HepG2 (cell line): Measurements from ENCODE around the gene TAS1R3. TPM values are rescaled to one million over a fixed set of nuclear protein-coding genes. Genes with fewer than 3 reads are reported as not detected.
A peak's percentile ranks its signal among the peaks of the same experiment; 100 is the strongest.

Experiments used
- AGO2 ChIP-seq: fragments of 200-400 bp; formaldehyde crosslinking; optimal IDR thresholded peaks from 2 replicates; pipeline ENCODE3; 2017; ENCODE audit warnings: mild to moderate bottlenecking, low read depth, low read length, moderate library complexity
- ARID2 ChIP-seq: sonication (generic); formaldehyde crosslinking; IDR thresholded peaks from 2 replicates; pipeline ENCODE4 v1.8.1; 2022; ENCODE audit warnings: mild to moderate bottlenecking, missing genetic modification reagents, borderline replicate concordance
- ATF7 ChIP-seq, 2 experiments: fragments of 450-650 bp in 1 of 2; sonication (generic) in 1 of 2; formaldehyde crosslinking in 1 of 2; IDR thresholded peaks; 2 replicates each; pipeline versions ENCODE4 v1.4.0 to v1.6.1; 2016 to 2020; ENCODE audit warnings: antibody characterized with exemption in 1 of 2, mild to moderate bottlenecking in 1 of 2, missing genetic modification reagents in 1 of 2
- BCL6 ChIP-seq: IDR thresholded peaks from 2 replicates; pipeline ENCODE4 v1.6.1; 2016; ENCODE audit warnings: missing genetic modification reagents, missing compliant biosample characterization
- BRF2 ChIP-seq: sonication (generic); formaldehyde crosslinking; IDR thresholded peaks from 2 replicates; pipeline ENCODE4 v1.8.1; 2022; ENCODE audit warnings: mild to moderate bottlenecking, missing genetic modification reagents
- DNMT3B ChIP-seq: conservative IDR thresholded peaks from 2 replicates; pipeline ENCODE4 v1.6.1; 2016; ENCODE audit warnings: missing biosample characterization, control low read depth
- ELF1 ChIP-seq: sonication (generic); formaldehyde crosslinking; IDR thresholded peaks from 2 replicates; pipeline ENCODE4 v1.4.0; 2020; ENCODE audit warnings: missing genetic modification reagents
- GATAD2A ChIP-seq: IDR thresholded peaks from 2 replicates; pipeline ENCODE4 v1.6.1; 2016
- GFI1 ChIP-seq: sonication (generic); formaldehyde crosslinking; IDR thresholded peaks from 2 replicates; pipeline ENCODE4 v1.5.0; 2020; ENCODE audit warnings: missing genetic modification reagents, mild to moderate bottlenecking, borderline replicate concordance
- GZF1 ChIP-seq: sonication (generic); formaldehyde crosslinking; IDR thresholded peaks from 2 replicates; pipeline ENCODE4 v1.5.1; 2020; ENCODE audit warnings: mild to moderate bottlenecking, missing genetic modification reagents
- HIVEP1 ChIP-seq: sonication (generic); formaldehyde crosslinking; IDR thresholded peaks from 2 replicates; pipeline ENCODE4 v1.4.0; 2020; ENCODE audit warnings: mild to moderate bottlenecking, missing genetic modification reagents
- HNRNPUL1 ChIP-seq: fragments of 200-400 bp; formaldehyde crosslinking; IDR thresholded peaks from 2 replicates; pipeline ENCODE4 v1.6.1; 2017; ENCODE audit warnings: low read depth, mild to moderate bottlenecking, low read length, moderate library complexity
- KDM4B ChIP-seq: sonication (generic); formaldehyde crosslinking; IDR thresholded peaks from 2 replicates; pipeline ENCODE4 v1.4.0; 2020; ENCODE audit warnings: missing genetic modification reagents
- KLF11 ChIP-seq: IDR thresholded peaks from 2 replicates; pipeline ENCODE4 v1.6.1; 2016; ENCODE audit warnings: missing compliant biosample characterization
- MEF2D ChIP-seq: sonication (generic); formaldehyde crosslinking; IDR thresholded peaks from 2 replicates; pipeline ENCODE4 v1.5.1; 2020; ENCODE audit warnings: mild to moderate bottlenecking, missing genetic modification reagents
- NAIF1 ChIP-seq: sonication (generic); formaldehyde crosslinking; IDR thresholded peaks from 2 replicates; pipeline ENCODE4 v1.5.0; 2020; ENCODE audit warnings: mild to moderate bottlenecking, missing genetic modification reagents, borderline replicate concordance
- NONO ChIP-seq, 2 experiments: fragments of 450-650 bp in 1 of 2; sonication (generic) in 1 of 2; formaldehyde crosslinking in 1 of 2; IDR thresholded peaks in 1 of 2; conservative IDR thresholded peaks in 1 of 2; 2 replicates each; pipeline versions ENCODE4 v1.6.1 to v1.8.0; 2017 to 2022; ENCODE audit warnings: mild to moderate bottlenecking in 1 of 2, missing genetic modification reagents in 1 of 2, moderate library complexity in 1 of 2
- TOE1 ChIP-seq: sonication (generic); formaldehyde crosslinking; IDR thresholded peaks from 2 replicates; pipeline ENCODE4 v1.4.0; 2020; ENCODE audit warnings: mild to moderate bottlenecking, missing genetic modification reagents
- ZBTB3 ChIP-seq: sonication (generic); formaldehyde crosslinking; IDR thresholded peaks from 2 replicates; pipeline ENCODE4 v1.4.0; 2020; ENCODE audit warnings: low read depth, mild to moderate bottlenecking, moderate library complexity, missing genetic modification reagents, borderline replicate concordance
- ZFP37 ChIP-seq: sonication (generic); formaldehyde crosslinking; IDR thresholded peaks from 2 replicates; pipeline ENCODE4 v1.4.0; 2020; ENCODE audit warnings: missing genetic modification reagents, borderline replicate concordance
- ZNF747 ChIP-seq: sonication (generic); formaldehyde crosslinking; IDR thresholded peaks from 2 replicates; pipeline ENCODE4 v1.8.1; 2023; ENCODE audit warnings: missing genetic modification reagents, mild to moderate bottlenecking, borderline replicate concordance
- polyA plus RNA-seq, 8 experiments: library from polyadenylated mRNA; depleted of rRNA in 3 of 8; stranded (reverse) in 7 of 8; unstranded in 1 of 8; fragments of >200 nt; fragmentation: Illumina TruSeq in 4 of 8; extraction: Trizol in 4 of 8; gene quantifications; 2 replicates each; pipeline versions ENCODE4 v1.2.1 to v1.2.3, GENCODE V29; 2011 to 2016; ENCODE audit warnings: low read depth in 4 of 8, missing spikeins in 1 of 8, mixed read lengths in 1 of 8; ENCODE audit not compliant: insufficient read depth in 1 of 8
- total RNA-seq, 5 experiments: library from RNA; depleted of rRNA; stranded (reverse); fragments of >200 nt; fragmentation: Illumina TruSeq; extraction: Trizol; gene quantifications; 2 replicates each; pipeline ENCODE4 v1.2.3, GENCODE V29; 2016; ENCODE audit warnings: low read depth in 1 of 5
- TF ChIP-seq, protein P1 (sequence below): sonication (generic); formaldehyde crosslinking; IDR thresholded peaks from 2 replicates; pipeline ENCODE4 v1.4.0; 2020; ENCODE audit warnings: mild to moderate bottlenecking, low read depth, missing genetic modification reagents
- TF ChIP-seq, protein P2 (sequence below): sonication (generic); formaldehyde crosslinking; IDR thresholded peaks from 2 replicates; pipeline ENCODE4 v1.4.0; 2020; ENCODE audit warnings: missing genetic modification reagents

TAS1R3 gene
- total and polyA plus RNA-seq, 2 of the 13 experiments (the other 11 are each of a cell fraction or from before 2014, with no cell fraction given): 0.13 to 0.15 TPM

- 0 out of 2 replicates have a peak, but pooled peaks have one; percentile 15 for TF ChIP-seq GATAD2A (CRISPR knock-in tag)
- peak; percentile 36; the same call in 1 of the 2 replicates for TF ChIP-seq BRF2 (CRISPR knock-in tag)
- TF ChIP-seq NAIF1: 0 out of 2 replicates have a peak, but pooled peaks have one; percentile 18
- TF ChIP-seq KLF11: no peak
- TF ChIP-seq HIVEP1: peak; percentile 44; the same call in 1 of the 2 replicates
- TF ChIP-seq GZF1 (CRISPR knock-in tag): no peak
- TF ChIP-seq ZFP37 (CRISPR knock-in tag): no peak
- peak; percentile 63 for TF ChIP-seq AGO2
- no peak for TF ChIP-seq HNRNPUL1
- TF ChIP-seq ZBTB3 (CRISPR knock-in tag): 0 out of 2 replicates have a peak, but pooled peaks have one; percentile 37
- TF ChIP-seq BCL6 (CRISPR knock-in tag): no peak
- TF ChIP-seq DNMT3B: 0 out of 2 replicates have a peak, but pooled peaks have one; percentile 25
- TF ChIP-seq NONO (IDR thresholded peaks at IDR 0.05): no peak
- peak; percentile 70; the same call in 1 of the 2 replicates for TF ChIP-seq NONO (CRISPR knock-in tag; conservative IDR thresholded peaks at IDR 0.05)
- TF ChIP-seq KDM4B: 0 out of 2 replicates have a peak, but pooled peaks have one; percentile 65
- TF ChIP-seq TOE1 (CRISPR knock-in tag): no peak
- TF ChIP-seq MEF2D (CRISPR knock-in tag): no peak; the same call in 1 of the 2 replicates
- no peak for TF ChIP-seq ZNF747 (CRISPR knock-in tag)
- peak; percentile 73 for TF ChIP-seq ELF1 (CRISPR knock-in tag)
- peak; percentile 84 for TF ChIP-seq ATF7 (IDR thresholded peaks at IDR 0.05)
- TF ChIP-seq ATF7 (CRISPR knock-in tag; IDR thresholded peaks at IDR 0.05): peak; percentile 96
- TF ChIP-seq ARID2: peak; percentile 70; the same call in 1 of the 2 replicates
- TF ChIP-seq, protein P1, sequence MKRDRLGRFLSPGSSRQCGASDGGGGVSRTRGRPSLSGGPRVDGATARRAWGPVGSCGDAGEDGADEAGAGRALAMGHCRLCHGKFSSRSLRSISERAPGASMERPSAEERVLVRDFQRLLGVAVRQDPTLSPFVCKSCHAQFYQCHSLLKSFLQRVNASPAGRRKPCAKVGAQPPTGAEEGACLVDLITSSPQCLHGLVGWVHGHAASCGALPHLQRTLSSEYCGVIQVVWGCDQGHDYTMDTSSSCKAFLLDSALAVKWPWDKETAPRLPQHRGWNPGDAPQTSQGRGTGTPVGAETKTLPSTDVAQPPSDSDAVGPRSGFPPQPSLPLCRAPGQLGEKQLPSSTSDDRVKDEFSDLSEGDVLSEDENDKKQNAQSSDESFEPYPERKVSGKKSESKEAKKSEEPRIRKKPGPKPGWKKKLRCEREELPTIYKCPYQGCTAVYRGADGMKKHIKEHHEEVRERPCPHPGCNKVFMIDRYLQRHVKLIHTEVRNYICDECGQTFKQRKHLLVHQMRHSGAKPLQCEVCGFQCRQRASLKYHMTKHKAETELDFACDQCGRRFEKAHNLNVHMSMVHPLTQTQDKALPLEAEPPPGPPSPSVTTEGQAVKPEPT (CRISPR knock-in tag): peak; percentile 43; the same call in 1 of the 2 replicates
- TF ChIP-seq, protein P2, sequence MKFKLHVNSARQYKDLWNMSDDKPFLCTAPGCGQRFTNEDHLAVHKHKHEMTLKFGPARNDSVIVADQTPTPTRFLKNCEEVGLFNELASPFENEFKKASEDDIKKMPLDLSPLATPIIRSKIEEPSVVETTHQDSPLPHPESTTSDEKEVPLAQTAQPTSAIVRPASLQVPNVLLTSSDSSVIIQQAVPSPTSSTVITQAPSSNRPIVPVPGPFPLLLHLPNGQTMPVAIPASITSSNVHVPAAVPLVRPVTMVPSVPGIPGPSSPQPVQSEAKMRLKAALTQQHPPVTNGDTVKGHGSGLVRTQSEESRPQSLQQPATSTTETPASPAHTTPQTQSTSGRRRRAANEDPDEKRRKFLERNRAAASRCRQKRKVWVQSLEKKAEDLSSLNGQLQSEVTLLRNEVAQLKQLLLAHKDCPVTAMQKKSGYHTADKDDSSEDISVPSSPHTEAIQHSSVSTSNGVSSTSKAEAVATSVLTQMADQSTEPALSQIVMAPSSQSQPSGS (CRISPR knock-in tag): peak; percentile 98
- TF ChIP-seq GFI1 (CRISPR knock-in tag): peak; percentile 6; the same call in 1 of the 2 replicates
Observed at GRCh38 chr1:1304331-1305299, 26.5 kb upstream of the TAS1R3 start (continued).
